ENCODE measurements around the gene ZFAND6. TPM values are rescaled to one million over a fixed set of nuclear protein-coding genes. Genes with fewer than 3 reads are reported as not detected.

The ZFAND6 gene
- total RNA-seq, 1 donor from 2014 or later, result 86.7 TPM

DNA sequence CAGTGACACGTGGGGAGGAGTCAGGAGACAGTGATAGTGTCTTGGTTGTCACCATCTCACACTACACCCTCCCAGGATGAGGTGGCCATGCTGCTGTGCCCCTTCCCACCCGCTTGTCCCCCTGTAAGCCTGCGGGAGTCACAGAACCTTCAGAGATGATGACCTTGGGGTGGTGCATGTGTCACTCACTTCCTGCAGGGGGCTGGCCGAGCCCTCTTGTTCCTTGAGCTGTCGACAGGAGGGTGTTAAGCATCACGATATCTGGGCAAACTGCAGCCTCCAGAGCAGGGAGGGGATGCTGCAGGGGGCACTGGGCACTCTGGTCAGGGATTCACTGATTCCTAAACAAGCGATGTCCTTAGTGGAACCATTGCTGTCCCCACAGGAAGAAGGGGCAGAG is 121.0 kb downstream of the ZFAND6 start:
- TF ChIP-seq, protein P1, sequence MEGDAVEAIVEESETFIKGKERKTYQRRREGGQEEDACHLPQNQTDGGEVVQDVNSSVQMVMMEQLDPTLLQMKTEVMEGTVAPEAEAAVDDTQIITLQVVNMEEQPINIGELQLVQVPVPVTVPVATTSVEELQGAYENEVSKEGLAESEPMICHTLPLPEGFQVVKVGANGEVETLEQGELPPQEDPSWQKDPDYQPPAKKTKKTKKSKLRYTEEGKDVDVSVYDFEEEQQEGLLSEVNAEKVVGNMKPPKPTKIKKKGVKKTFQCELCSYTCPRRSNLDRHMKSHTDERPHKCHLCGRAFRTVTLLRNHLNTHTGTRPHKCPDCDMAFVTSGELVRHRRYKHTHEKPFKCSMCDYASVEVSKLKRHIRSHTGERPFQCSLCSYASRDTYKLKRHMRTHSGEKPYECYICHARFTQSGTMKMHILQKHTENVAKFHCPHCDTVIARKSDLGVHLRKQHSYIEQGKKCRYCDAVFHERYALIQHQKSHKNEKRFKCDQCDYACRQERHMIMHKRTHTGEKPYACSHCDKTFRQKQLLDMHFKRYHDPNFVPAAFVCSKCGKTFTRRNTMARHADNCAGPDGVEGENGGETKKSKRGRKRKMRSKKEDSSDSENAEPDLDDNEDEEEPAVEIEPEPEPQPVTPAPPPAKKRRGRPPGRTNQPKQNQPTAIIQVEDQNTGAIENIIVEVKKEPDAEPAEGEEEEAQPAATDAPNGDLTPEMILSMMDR (conservative IDR thresholded peaks at IDR 0.05; ENCODE audit: low read depth, low read length), result peak; percentile 4
- no peak overlapping the region for H3K4me3 ChIP-seq (ENCODE audit: low read depth, low read length)
- DNase-seq (ENCODE audit: low read depth), result no peak

GRCh38 chr15:80180986-80181385 is 121.5 kb downstream of the ZFAND6 start:
- no peak overlapping the region for H3K4me3 ChIP-seq (ENCODE audit: low read depth, low read length)
- no peak for DNase-seq (ENCODE audit: low read depth)
- TF ChIP-seq, protein P1 (conservative IDR thresholded peaks at IDR 0.05; ENCODE audit: low read depth, low read length), result no peak

GRCh38 chr15:80182611-80183261 is 123.3 kb downstream of the ZFAND6 start:
- H3K4me3 ChIP-seq (ENCODE audit: low read depth, low read length), result no peak overlapping the region
- TF ChIP-seq, protein P1 (conservative IDR thresholded peaks at IDR 0.05; ENCODE audit: low read depth, low read length), result no peak
- DNase-seq (ENCODE audit: low read depth), result no peak

- TF ChIP-seq, protein P1 (conservative IDR thresholded peaks at IDR 0.05; ENCODE audit: low read depth, low read length), result no peak
- no peak overlapping the region for H3K4me3 ChIP-seq (ENCODE audit: low read depth, low read length)
- DNase-seq (ENCODE audit: low read depth), result no peak
These were observed 123.8 kb downstream of the ZFAND6 start for GRCh38 chr15:80183306-80183705.

DNA sequence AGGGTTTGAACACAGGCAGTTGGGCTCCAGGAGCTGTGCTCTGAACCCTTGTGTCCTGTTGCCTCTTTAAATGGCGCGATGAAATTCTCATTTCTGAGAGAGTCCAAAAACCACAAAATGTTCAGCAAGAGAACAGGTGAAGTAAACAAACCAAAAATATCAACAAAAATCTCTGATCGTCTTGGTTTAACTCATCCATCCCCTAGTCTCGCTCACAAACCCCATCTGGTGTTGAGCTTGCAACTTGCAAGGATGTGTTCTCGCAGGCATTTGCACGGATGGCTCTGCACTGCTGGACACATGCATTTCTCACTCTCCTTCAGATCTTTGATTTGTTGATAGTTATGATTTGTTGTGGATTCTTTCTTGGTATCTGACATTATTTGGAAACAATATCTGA is 124.4 kb downstream of the ZFAND6 start:
- DNase-seq (ENCODE audit: low read depth), result no peak
- no peak overlapping the region for H3K4me3 ChIP-seq (ENCODE audit: low read depth, low read length)
- TF ChIP-seq, protein P1 (conservative IDR thresholded peaks at IDR 0.05; ENCODE audit: low read depth, low read length), result peak; percentile 19

DNA sequence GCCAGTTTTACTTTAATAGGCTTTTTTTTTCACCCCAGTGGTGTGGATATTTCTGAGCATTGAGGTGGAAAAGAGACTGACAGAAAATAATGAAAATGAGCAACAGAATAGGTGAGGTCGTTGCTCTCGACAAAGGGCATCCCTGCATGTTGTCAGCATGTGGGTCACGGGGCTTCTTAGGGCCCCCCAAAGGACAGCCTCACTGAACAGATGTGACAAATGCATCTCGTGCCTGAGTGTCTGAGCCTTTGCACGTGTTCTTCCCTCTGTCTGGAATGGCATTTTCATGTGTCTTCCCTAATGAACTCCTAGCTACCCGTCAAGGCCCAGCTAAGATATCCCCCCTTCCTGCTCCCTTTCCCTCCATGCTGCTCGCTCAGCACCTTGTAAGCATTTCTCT is 125.1 kb downstream of the ZFAND6 start:
- no peak overlapping the region for H3K4me3 ChIP-seq (ENCODE audit: low read depth, low read length)
- TF ChIP-seq, protein P1 (conservative IDR thresholded peaks at IDR 0.05; ENCODE audit: low read depth, low read length), result no peak
- no peak for DNase-seq (ENCODE audit: low read depth)

- TF ChIP-seq, protein P1 (conservative IDR thresholded peaks at IDR 0.05; ENCODE audit: low read depth, low read length), result no peak
- H3K4me3 ChIP-seq (ENCODE audit: low read depth, low read length), result no peak overlapping the region
- DNase-seq (ENCODE audit: low read depth), result no peak
These were observed 125.7 kb downstream of the ZFAND6 start for GRCh38 chr15:80185152-80185551.

All from epithelial cell of proximal tubule (primary cell).